ENCODE results near the gene RTN4.

- TF ChIP-seq REST (IDR thresholded peaks at IDR 0.05; ENCODE audit: unreplicated experiment) (no peak), EZH2 (IDR thresholded peaks at IDR 0.05; ENCODE audit: low read depth, unreplicated experiment) (no peak), CTCF (conservative IDR thresholded peaks at IDR 0.05; ENCODE audit: low read depth in 2 of 2) (no peak), POLR2AphosphoS5 (IDR thresholded peaks at IDR 0.05; ENCODE audit: low read depth) (no peak), EZH2phosphoT487 (IDR thresholded peaks at IDR 0.05; ENCODE audit: unreplicated experiment) (no peak), JUNB (IDR thresholded peaks at IDR 0.05; ENCODE audit: unreplicated experiment) (no peak)
Measured at GRCh38 chr2:55063226-55063625, 13.0 kb upstream of the RTN4 start.

All from GM23338 (cell line).